ENCODE measurements around the gene AQP3. TPM values are rescaled to one million over a fixed set of nuclear protein-coding genes. Genes with fewer than 3 reads are reported as not detected.

The AQP3 gene
- total RNA-seq, 6 experiments from 2014 or later = 0.28 to 0.81 (median 0.53) TPM

DNA sequence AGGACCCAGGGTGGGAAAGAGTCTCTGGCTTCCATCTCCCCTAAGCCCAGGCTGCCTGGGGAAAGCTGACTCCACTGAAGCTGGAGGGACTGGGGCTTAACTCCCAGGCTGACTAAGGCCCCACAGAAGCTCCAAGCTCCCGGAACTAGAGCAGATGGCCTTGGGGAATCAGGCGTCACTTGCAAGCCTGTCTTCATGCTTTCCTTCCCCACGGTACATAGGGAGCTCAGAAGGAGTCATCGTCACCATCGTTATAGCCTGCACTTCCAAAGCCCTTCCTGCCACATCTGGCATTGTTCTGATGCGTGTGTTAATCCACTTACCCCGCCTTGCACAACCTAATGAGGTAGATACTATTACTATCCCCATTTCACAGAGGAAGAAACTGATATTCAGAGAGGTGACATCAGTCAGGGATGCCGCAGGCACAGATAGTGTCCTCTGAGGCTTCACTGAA lies 11.5 kb downstream of the AQP3 start:
- no peak overlapping the region for H3K4me3 Mint-ChIP-seq
- H3K27me3 Mint-ChIP-seq (ENCODE audit: insufficient read depth) = peaks cover 22% of the 10 kb centered on the region
- no peak overlapping the region for H3K27ac Mint-ChIP-seq
- DNase-seq = no peak
- H3K9me3 Mint-ChIP-seq = no peaks in the 10 kb centered on the region
- H3K4me1 Mint-ChIP-seq (ENCODE audit: low read depth) = peaks cover 16% of the 10 kb centered on the region; the same call in 1 of the 2 replicates
- TF ChIP-seq, protein P1, sequence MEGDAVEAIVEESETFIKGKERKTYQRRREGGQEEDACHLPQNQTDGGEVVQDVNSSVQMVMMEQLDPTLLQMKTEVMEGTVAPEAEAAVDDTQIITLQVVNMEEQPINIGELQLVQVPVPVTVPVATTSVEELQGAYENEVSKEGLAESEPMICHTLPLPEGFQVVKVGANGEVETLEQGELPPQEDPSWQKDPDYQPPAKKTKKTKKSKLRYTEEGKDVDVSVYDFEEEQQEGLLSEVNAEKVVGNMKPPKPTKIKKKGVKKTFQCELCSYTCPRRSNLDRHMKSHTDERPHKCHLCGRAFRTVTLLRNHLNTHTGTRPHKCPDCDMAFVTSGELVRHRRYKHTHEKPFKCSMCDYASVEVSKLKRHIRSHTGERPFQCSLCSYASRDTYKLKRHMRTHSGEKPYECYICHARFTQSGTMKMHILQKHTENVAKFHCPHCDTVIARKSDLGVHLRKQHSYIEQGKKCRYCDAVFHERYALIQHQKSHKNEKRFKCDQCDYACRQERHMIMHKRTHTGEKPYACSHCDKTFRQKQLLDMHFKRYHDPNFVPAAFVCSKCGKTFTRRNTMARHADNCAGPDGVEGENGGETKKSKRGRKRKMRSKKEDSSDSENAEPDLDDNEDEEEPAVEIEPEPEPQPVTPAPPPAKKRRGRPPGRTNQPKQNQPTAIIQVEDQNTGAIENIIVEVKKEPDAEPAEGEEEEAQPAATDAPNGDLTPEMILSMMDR (IDR thresholded peaks at IDR 0.05) = no peak
- no peaks in the 10 kb centered on the region for H3K36me3 Mint-ChIP-seq (ENCODE audit: low read depth)

DNA sequence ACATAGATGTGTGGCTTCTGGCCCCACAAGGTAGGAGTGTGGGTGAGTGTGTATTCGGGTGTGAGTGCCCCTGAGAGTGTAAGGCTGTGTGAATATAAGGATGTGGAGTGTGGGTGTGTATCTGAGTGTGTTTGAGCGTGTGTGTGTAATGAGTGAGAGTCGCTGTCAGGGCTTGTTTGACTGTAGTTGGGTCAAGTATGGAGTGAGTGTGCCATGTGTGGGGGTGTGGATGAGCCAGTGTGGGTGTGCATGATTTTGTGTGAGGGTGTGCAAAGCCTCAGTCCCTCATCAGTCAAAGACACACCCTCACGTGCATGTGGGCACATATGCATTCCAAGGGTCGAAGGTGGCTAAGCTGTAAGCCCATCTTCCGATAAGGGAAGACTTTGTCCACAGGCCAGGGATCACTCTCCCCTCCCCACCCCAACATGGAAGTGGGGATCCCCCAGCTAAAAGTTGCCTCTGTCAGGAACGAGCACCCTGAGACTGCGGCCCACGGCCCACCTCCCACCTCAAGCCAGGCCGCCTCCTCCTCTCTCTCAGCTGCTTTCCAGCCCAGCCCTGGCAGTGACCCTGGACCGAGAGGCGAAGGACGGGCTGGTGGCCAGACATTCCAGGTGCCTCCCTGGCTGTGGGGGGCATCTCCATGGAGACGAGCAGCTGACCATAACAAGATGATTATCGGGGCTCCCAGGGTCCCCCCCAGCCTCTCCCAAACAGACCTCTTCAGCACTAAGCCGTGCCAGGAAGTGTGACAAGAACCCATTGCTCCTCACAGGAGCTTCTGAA lies 12.9 kb downstream of the AQP3 start:
- Mint-ChIP-seq H3K4me3 (no peak overlapping the region), H3K36me3 (ENCODE audit: low read depth) (no peaks in the 10 kb centered on the region)
- DNase-seq = no peak

DNA sequence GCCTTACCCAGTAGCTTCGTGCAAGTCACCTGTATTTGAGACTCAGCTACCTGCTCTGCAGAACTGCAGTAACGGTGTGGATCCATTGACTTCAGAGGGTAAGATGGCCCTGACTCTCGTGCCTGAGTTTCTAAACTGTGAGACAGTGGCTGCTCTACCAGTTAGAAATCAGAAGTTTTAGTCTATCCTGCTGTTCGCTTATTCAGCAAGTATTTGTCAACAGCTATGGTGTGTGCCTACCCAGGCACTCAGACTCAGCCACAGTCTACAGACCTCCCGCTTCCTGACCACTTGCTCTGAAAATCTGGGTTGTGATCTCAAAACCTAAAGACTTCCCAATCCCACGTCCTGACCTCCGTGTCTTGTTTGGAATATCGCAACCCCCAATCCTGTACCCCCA lies 13.5 kb downstream of the AQP3 start:
- no peaks in the 10 kb centered on the region for H3K36me3 Mint-ChIP-seq (ENCODE audit: low read depth)
- no peaks in the 10 kb centered on the region for H3K9me3 Mint-ChIP-seq
- no peak overlapping the region for H3K4me3 Mint-ChIP-seq
- 0 out of 2 replicates have a peak, but pooled peaks cover 5% of the 10 kb centered on the region for H3K4me1 Mint-ChIP-seq (ENCODE audit: low read depth)
- DNase-seq = no peak
- TF ChIP-seq, protein P1 (IDR thresholded peaks at IDR 0.05) = no peak
- H3K27ac Mint-ChIP-seq = no peak overlapping the region
- H3K27me3 Mint-ChIP-seq (ENCODE audit: insufficient read depth) = peaks cover 20% of the 10 kb centered on the region

More for the DNA sequence above, 12.9 kb downstream of the AQP3 start:
- peaks cover 10% of the 10 kb centered on the region; the same call in 1 of the 2 replicates for H3K4me1 Mint-ChIP-seq (ENCODE audit: low read depth)
- H3K27me3 Mint-ChIP-seq (ENCODE audit: insufficient read depth) = peaks cover 20% of the 10 kb centered on the region
- TF ChIP-seq, protein P1 (IDR thresholded peaks at IDR 0.05) = no peak
- no peaks in the 10 kb centered on the region for H3K9me3 Mint-ChIP-seq
- H3K27ac Mint-ChIP-seq = no peak overlapping the region

DNA sequence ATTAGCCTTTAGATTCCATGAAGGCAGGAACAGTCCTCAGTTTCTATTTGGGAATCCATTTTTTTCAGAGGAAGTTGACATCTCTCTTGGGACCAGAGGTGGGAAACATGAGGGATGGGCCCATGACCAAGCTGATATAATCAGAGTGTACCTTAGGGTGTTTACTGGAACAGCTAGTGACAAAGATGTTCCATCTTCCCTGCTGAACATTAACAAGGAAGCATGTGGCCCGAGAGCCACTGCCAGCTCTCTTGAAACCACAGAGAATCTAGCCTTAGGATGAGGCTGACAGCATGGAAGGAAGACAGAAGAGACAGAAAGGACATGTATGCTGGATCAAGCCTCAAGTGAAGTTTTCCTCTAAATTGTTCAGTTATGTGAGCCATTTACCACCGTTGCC lies 16.0 kb downstream of the AQP3 start:
- Mint-ChIP-seq H3K4me3 (no peak overlapping the region), H3K36me3 (ENCODE audit: low read depth) (no peaks in the 10 kb centered on the region), H3K27me3 (ENCODE audit: insufficient read depth) (peaks cover 22% of the 10 kb centered on the region), H3K9me3 (no peaks in the 10 kb centered on the region), H3K27ac (no peak overlapping the region), H3K4me1 (ENCODE audit: low read depth) (0 out of 2 replicates have a peak, but pooled peaks cover 5% of the 10 kb centered on the region)
- no peak for DNase-seq
- TF ChIP-seq, protein P1 (IDR thresholded peaks at IDR 0.05) = no peak

DNA sequence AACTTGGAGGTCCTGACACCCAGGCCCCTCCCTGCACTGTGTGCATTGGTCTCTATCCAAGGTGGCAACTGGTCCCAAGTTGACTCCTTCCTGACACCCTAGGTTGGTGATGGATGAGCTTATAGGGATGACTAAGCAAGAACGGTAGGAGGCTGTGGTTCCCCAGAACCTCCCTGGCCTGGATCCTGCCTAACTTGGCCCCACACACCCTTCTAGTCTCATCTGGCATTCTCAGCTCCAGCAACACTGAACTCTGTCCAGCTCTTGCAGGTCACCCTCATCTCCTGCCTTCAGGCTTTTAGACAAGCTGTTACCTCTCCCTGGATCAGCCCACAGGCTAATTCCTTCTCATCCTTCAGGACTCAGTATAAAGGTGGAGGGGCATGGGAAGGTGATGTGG lies 16.5 kb downstream of the AQP3 start:
- H3K27ac Mint-ChIP-seq = no peak overlapping the region
- H3K9me3 Mint-ChIP-seq = no peaks in the 10 kb centered on the region
- peaks cover 19% of the 10 kb centered on the region for H3K27me3 Mint-ChIP-seq (ENCODE audit: insufficient read depth)
- TF ChIP-seq, protein P1 (IDR thresholded peaks at IDR 0.05) = no peak
- H3K36me3 Mint-ChIP-seq (ENCODE audit: low read depth) = no peaks in the 10 kb centered on the region
- H3K4me3 Mint-ChIP-seq = no peak overlapping the region
- 0 out of 2 replicates have a peak, but pooled peaks cover 5% of the 10 kb centered on the region for H3K4me1 Mint-ChIP-seq (ENCODE audit: low read depth)
- no peak for DNase-seq
